ENCODE results near the gene SLC44A5.
"Not testable (repeated sequence)": the region's sequence is repeated elsewhere in the genome, so short reads cannot be mapped to it uniquely, and the experiment has no call there.

Gene SLC44A5

DNA sequence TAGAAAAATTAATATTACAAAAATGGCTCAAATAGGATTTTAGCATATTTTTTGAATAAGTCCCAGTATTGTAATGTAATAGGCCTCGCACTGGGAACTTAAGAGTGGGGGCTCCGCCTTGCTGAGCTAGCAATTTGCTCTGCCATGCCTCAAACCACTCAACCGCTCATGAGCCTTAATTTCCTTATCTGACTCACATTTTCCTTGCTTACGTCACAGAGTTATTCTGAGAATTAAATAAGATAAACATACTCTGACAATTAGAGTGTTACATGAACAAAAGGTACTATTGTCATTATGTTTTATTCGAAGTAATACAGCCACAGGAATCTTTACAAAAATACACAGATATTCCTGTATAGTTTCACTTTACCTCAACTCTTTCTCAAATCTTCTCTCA lies 108.1 kb downstream of the SLC44A5 start:
- Histone ChIP-seq H3K4me3 (ENCODE audit: low read depth, low read length) (no peak overlapping the region), H3K27ac (no peak overlapping the region), H3K9me3 (ENCODE audit: severe bottlenecking) (no peaks in the 10 kb centered on the region), H3K27me3 (ENCODE audit: insufficient read depth, low read depth, severe bottlenecking) (no peaks in the 10 kb centered on the region), H3K36me3 (no peaks in the 10 kb centered on the region)
- TF ChIP-seq, protein P1, sequence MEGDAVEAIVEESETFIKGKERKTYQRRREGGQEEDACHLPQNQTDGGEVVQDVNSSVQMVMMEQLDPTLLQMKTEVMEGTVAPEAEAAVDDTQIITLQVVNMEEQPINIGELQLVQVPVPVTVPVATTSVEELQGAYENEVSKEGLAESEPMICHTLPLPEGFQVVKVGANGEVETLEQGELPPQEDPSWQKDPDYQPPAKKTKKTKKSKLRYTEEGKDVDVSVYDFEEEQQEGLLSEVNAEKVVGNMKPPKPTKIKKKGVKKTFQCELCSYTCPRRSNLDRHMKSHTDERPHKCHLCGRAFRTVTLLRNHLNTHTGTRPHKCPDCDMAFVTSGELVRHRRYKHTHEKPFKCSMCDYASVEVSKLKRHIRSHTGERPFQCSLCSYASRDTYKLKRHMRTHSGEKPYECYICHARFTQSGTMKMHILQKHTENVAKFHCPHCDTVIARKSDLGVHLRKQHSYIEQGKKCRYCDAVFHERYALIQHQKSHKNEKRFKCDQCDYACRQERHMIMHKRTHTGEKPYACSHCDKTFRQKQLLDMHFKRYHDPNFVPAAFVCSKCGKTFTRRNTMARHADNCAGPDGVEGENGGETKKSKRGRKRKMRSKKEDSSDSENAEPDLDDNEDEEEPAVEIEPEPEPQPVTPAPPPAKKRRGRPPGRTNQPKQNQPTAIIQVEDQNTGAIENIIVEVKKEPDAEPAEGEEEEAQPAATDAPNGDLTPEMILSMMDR (IDR thresholded peaks at IDR 0.05; ENCODE audit: low read depth, low read length) = no peak
- DNase-seq = no peak

DNA sequence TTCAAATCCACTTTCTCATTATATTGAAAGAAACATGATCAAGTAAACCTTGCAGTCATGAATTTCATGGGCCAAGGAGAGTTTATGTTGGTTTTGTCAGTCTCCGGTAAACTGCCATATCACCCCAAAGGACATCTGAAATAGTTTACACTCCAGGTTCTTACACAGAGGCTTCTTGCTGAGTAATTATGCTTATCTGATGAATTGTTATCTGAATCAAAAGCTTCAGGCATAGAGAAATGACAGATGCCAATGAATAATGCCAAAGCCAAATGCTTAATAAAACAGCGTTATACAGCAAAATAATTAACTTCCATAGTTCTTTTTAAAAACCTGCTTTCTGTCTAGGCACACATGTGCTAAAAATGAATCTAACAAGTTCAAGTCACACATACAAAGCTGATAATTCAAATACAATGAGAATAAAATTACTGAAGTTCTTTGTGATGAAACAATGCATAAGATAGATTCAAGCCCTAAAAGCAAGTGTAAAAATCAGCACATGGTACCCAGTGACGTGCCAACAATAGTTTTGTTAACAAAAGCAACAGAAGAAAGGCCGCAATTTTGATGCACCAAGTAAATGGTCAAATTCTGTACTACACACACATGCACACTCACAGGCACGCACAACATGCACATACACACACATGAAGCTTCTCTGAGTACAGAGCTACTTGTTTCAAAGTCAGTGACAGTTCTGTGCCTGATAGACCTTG lies 109.2 kb downstream of the SLC44A5 start:
- no peak overlapping the region for H3K27ac ChIP-seq
- H3K9me3 ChIP-seq (ENCODE audit: severe bottlenecking) = no peaks in the 10 kb centered on the region
- H3K4me3 ChIP-seq (ENCODE audit: low read depth, low read length) = no peak overlapping the region

GRCh38 chr1:75492011-75492410 lies 118.9 kb downstream of the SLC44A5 start:
- no peak for DNase-seq
- no peak overlapping the region for H3K27ac ChIP-seq
- H3K27me3 ChIP-seq (ENCODE audit: insufficient read depth, low read depth, severe bottlenecking) = no peaks in the 10 kb centered on the region
- TF ChIP-seq, protein P1 (IDR thresholded peaks at IDR 0.05; ENCODE audit: low read depth, low read length) = no peak
- H3K9me3 ChIP-seq (ENCODE audit: severe bottlenecking) = no peaks in the 10 kb centered on the region
- no peak overlapping the region for H3K4me3 ChIP-seq (ENCODE audit: low read depth, low read length)
- H3K36me3 ChIP-seq = no peaks in the 10 kb centered on the region

More for the DNA sequence above, 109.2 kb downstream of the SLC44A5 start:
- H3K36me3 ChIP-seq = no peaks in the 10 kb centered on the region
- DNase-seq = no peak
- no peaks in the 10 kb centered on the region for H3K27me3 ChIP-seq (ENCODE audit: insufficient read depth, low read depth, severe bottlenecking)
- TF ChIP-seq, protein P1 (IDR thresholded peaks at IDR 0.05; ENCODE audit: low read depth, low read length) = no peak

GRCh38 chr1:75487399-75487798 lies 123.5 kb downstream of the SLC44A5 start:
- DNase-seq = no peak
- no peak overlapping the region for H3K4me3 ChIP-seq (ENCODE audit: low read depth, low read length)
- H3K27ac ChIP-seq = no peak overlapping the region
- no peaks in the 10 kb centered on the region for H3K27me3 ChIP-seq (ENCODE audit: insufficient read depth, low read depth, severe bottlenecking)
- H3K9me3 ChIP-seq (ENCODE audit: severe bottlenecking) = peaks cover 7% of the 10 kb centered on the region
- TF ChIP-seq, protein P1 (IDR thresholded peaks at IDR 0.05; ENCODE audit: low read depth, low read length) = no peak
- H3K36me3 ChIP-seq = no peaks in the 10 kb centered on the region

DNA sequence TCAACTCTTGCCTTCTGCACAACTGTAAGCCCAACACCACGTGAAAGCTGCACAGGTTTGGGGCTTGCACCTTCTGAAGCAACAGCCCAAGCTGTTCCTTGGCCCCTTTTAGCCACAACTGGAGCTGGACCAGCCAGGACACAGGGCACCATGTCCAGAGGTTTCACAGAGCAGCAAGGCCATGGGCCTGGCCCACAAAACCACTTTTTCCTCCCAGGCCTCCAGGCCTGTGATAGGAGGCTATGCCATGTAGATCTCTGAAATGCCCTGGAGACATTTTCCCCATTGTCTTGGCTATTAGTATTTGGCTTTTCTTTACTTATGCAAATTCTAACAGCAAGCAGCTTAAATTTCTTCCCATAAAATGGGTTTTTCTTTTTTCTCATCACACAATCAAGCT lies 126.1 kb downstream of the SLC44A5 start:
- Histone ChIP-seq H3K27ac (no peak overlapping the region), H3K9me3 (ENCODE audit: severe bottlenecking) (peaks cover 9% of the 10 kb centered on the region), H3K4me3 (ENCODE audit: low read depth, low read length) (no peak overlapping the region), H3K27me3 (ENCODE audit: insufficient read depth, low read depth, severe bottlenecking) (no peaks in the 10 kb centered on the region), H3K36me3 (no peaks in the 10 kb centered on the region)
- TF ChIP-seq, protein P1 (IDR thresholded peaks at IDR 0.05; ENCODE audit: low read depth, low read length) = no peak
- DNase-seq = no peak

GRCh38 chr1:75482951-75483350 lies 128.0 kb downstream of the SLC44A5 start:
- H3K4me3 ChIP-seq (ENCODE audit: low read depth, low read length) = no peak overlapping the region
- H3K27ac ChIP-seq = no peak overlapping the region
- no peak for DNase-seq
- H3K9me3 ChIP-seq (ENCODE audit: severe bottlenecking) = peaks cover 9% of the 10 kb centered on the region
- no peaks in the 10 kb centered on the region for H3K36me3 ChIP-seq
- TF ChIP-seq, protein P1 (IDR thresholded peaks at IDR 0.05; ENCODE audit: low read depth, low read length) = no peak
- no peaks in the 10 kb centered on the region for H3K27me3 ChIP-seq (ENCODE audit: insufficient read depth, low read depth, severe bottlenecking)

GRCh38 chr1:75476486-75476885 lies 134.4 kb downstream of the SLC44A5 start:
- not testable (repeated sequence) for H3K27ac ChIP-seq; H3K9me3 ChIP-seq (ENCODE audit: severe bottlenecking); H3K27me3 ChIP-seq (ENCODE audit: insufficient read depth, low read depth, severe bottlenecking); H3K4me3 ChIP-seq (ENCODE audit: low read depth, low read length); H3K36me3 ChIP-seq; DNase-seq
